ENCODE results near the gene CABP2. TPM values are rescaled to one million over a fixed set of nuclear protein-coding genes. Genes with fewer than 3 reads are reported as not detected.

The CABP2 gene
- total and polyA plus RNA-seq, 4 donors: not detected

GRCh38 chr11:67528376-67528775 is 5.1 kb upstream of the CABP2 start:
- no peak for ATAC-seq (ENCODE audit: insufficient read depth, low FRiP score)
- WGBS, 2 donors: 86 to 92% methylated on average over 4 of the region's 4 CpGs
- Histone ChIP-seq H3K36me3 (ENCODE audit: control insufficient read depth in 4 of 4, insufficient read depth in 4 of 4, low read length in 4 of 4) (no peaks in the 10 kb centered on the region), H3K9ac (ENCODE audit: insufficient read depth in 1 of 2, low read length in 2 of 2) (no peak overlapping the region), H3K4me3 (no peak overlapping the region), H3K4me1 (ENCODE audit: control insufficient read depth in 5 of 5, insufficient read depth in 5 of 5, low read length in 5 of 5) (no peaks in the 10 kb centered on the region), H3K27ac (ENCODE audit: low read depth in 1 of 2, low read length in 1 of 2) (no peak overlapping the region), H3K27me3 (ENCODE audit: control insufficient read depth in 3 of 3, insufficient read depth in 3 of 3, low read length in 2 of 3) (peaks cover 0 to 4% (median 0%) of the 10 kb centered on the region in 3 donors), H3K9me3 (ENCODE audit: control insufficient read depth in 4 of 4, insufficient read depth in 3 of 4, low read length in 3 of 4) (no peaks in the 10 kb centered on the region)
- DNase-seq: no peak
- TF ChIP-seq CTCF (IDR thresholded peaks at IDR 0.05; ENCODE audit: control extremely low read depth, extremely low read depth): no peak

- H3K9ac ChIP-seq (ENCODE audit: insufficient read depth in 1 of 2, low read length in 2 of 2): no peak overlapping the region
- H3K27ac ChIP-seq (ENCODE audit: low read depth in 1 of 2, low read length in 1 of 2): no peak overlapping the region
- no peaks in the 10 kb centered on the region for H3K36me3 ChIP-seq (ENCODE audit: control insufficient read depth in 4 of 4, insufficient read depth in 4 of 4, low read length in 4 of 4)
- ATAC-seq (ENCODE audit: insufficient read depth, low FRiP score) (no peak), DNase-seq (no peak)
- no peak for TF ChIP-seq CTCF (IDR thresholded peaks at IDR 0.05; ENCODE audit: control extremely low read depth, extremely low read depth)
- no peaks in the 10 kb centered on the region for H3K9me3 ChIP-seq (ENCODE audit: control insufficient read depth in 4 of 4, insufficient read depth in 3 of 4, low read length in 3 of 4)
- 76 to 81% methylated on average over 5 of the region's 5 CpGs for WGBS, 2 donors
- H3K4me1 ChIP-seq (ENCODE audit: control insufficient read depth in 5 of 5, insufficient read depth in 5 of 5, low read length in 5 of 5): no peaks in the 10 kb centered on the region
- no peak overlapping the region for H3K4me3 ChIP-seq
- H3K27me3 ChIP-seq (ENCODE audit: control insufficient read depth in 3 of 3, insufficient read depth in 3 of 3, low read length in 2 of 3): peaks cover 0 to 4% (median 0%) of the 10 kb centered on the region in 3 donors
These were observed 2.2 kb upstream of the CABP2 start for GRCh38 chr11:67525275-67525976.

- no peak overlapping the region for H3K27ac ChIP-seq (ENCODE audit: low read depth in 1 of 2, low read length in 1 of 2)
- TF ChIP-seq CTCF (IDR thresholded peaks at IDR 0.05; ENCODE audit: control extremely low read depth, extremely low read depth): no peak
- peaks cover 0 to 4% (median 0%) of the 10 kb centered on the region in 3 donors for H3K27me3 ChIP-seq (ENCODE audit: control insufficient read depth in 3 of 3, insufficient read depth in 3 of 3, low read length in 2 of 3)
- H3K9ac ChIP-seq (ENCODE audit: insufficient read depth in 1 of 2, low read length in 2 of 2): no peak overlapping the region
- H3K4me3 ChIP-seq: no peak overlapping the region
- no peak for ATAC-seq (ENCODE audit: insufficient read depth, low FRiP score)
- DNase-seq: no peak
- no peaks in the 10 kb centered on the region for H3K4me1 ChIP-seq (ENCODE audit: control insufficient read depth in 5 of 5, insufficient read depth in 5 of 5, low read length in 5 of 5)
- WGBS, 2 donors: 82 to 85% methylated on average over 9 of the region's 9 CpGs
- H3K9me3 ChIP-seq (ENCODE audit: control insufficient read depth in 4 of 4, insufficient read depth in 3 of 4, low read length in 3 of 4): peaks cover 0 to 2% (median 0%) of the 10 kb centered on the region in 4 donors
- H3K36me3 ChIP-seq (ENCODE audit: control insufficient read depth in 4 of 4, insufficient read depth in 4 of 4, low read length in 4 of 4): no peaks in the 10 kb centered on the region
These were observed 1.2 kb upstream of the CABP2 start for GRCh38 chr11:67524480-67524808.

Measured in lung (tissue), 12 donors.